Activated T-cell treated with anti-CD3 and anti-CD28 coated beads for 4 hours (primary cell): ENCODE results near the gene DMXL1.

Experiments used
- DNase-seq: peaks from one replicate; pipeline ENCODE4 v3.0.0-alpha.2; 2020

Gene DMXL1, protein sequence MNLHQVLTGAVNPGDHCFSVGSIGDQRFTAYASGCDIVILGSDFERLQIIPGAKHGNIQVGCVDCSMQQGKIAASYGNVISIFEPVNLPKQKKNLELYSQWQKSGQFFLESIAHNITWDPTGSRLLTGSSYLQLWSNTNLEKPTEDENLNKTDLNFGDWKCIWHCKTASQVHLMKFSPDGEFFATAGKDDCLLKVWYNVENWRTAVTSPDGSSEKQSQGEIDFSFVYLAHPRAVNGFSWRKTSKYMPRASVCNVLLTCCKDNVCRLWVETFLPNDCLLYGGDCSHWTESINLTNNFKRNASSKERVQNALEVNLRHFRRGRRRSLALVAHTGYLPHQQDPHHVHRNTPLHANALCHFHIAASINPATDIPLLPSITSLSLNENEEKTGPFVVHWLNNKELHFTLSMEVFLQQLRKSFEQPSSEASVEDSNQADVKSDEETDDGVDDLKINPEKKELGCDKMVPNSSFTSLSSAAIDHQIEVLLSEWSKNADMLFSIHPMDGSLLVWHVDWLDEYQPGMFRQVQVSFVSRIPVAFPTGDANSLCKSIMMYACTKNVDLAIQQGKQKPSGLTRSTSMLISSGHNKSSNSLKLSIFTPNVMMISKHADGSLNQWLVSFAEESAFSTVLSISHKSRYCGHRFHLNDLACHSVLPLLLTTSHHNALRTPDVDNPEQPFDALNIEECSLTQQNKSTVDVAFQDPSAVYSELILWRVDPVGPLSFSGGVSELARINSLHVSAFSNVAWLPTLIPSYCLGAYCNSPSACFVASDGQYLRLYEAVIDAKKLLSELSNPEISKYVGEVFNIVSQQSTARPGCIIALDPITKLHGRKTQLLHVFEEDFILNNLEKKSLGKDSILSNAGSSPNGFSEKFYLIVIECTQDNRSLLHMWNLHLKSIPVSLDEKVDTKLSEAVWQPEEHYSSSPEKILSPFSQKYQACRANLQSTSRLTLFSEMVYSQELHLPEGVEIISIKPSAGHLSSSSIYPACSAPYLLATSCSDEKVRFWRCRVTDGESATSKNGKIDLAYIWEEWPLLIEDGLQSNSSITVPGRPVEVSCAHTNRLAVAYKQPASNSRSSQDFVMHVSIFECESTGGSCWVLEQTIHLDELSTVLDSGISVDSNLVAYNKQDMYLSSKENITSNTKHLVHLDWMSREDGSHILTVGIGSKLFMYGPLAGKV (N-terminal part only)

DNA sequence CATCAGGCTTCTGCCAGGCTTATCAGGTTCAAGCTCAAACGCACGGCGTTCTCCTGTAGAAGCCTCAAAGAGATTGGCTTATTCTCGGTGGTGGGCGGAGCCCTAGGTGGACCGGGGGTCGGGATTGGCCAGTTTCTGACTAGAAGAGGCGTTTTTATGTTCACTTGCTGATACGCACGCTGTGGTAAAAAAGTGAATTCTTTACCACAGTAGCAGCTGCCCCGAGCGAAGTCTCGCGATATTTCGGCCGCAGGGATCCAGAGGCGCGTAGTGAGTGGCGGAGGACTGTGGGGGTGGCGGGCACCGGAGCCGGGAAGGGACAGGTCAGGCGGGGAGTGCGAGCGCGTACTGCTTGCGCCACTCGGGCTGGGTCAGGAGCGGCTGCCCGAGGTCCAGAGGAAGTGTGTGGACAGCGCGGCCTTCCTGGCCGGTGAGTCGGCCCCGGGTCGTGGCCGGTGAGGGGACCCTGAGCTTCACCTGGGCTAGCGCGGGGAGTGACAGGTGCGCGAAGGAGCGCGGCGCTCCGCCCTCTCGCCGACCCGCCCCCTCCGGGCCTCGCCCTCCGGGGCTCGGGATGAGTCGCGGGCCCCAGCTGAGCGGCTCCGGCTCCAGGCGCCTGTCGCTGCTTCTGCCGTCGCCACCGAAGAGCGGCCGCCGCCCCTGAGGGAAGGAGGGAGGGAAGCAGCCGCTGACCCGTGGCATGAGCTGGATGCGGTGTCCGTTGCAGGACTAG is at the start of gene DMXL1:
Gene DMXL1, plus strand, starts transcription at position 260 of the 733 bp plus-strand sequence. CDS start 483 bp downstream, outside the sequence.
- DNase-seq, result peak; percentile 96

DNA sequence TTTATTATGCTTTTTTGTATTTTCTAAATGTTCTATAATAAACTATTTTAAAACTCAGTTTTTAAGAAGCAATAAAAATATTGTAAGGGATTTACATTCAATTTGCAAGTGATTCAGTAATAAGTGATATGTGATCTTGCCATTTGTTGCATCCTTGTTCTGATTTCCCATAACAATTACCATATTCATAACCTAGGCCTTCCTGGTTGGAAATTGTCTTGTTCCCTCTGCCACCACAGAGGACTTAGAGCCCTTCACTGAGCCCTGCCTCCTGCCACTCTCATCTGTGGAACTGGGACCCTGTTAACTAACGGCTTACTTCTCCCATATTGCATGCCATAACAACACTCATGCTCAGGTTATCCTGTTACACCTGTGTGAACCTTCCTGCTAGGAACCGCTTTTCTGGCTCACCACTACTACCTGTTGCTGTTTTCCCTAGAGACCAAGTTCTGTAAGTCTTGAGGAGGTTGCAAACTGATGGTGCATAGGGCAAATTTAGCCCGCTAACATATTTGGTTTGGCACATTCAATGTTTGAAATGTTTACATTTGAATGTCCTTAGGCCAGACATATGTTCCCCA is 49.6 kb upstream of the DMXL1 start:
- DNase-seq, result no peak

DNA sequence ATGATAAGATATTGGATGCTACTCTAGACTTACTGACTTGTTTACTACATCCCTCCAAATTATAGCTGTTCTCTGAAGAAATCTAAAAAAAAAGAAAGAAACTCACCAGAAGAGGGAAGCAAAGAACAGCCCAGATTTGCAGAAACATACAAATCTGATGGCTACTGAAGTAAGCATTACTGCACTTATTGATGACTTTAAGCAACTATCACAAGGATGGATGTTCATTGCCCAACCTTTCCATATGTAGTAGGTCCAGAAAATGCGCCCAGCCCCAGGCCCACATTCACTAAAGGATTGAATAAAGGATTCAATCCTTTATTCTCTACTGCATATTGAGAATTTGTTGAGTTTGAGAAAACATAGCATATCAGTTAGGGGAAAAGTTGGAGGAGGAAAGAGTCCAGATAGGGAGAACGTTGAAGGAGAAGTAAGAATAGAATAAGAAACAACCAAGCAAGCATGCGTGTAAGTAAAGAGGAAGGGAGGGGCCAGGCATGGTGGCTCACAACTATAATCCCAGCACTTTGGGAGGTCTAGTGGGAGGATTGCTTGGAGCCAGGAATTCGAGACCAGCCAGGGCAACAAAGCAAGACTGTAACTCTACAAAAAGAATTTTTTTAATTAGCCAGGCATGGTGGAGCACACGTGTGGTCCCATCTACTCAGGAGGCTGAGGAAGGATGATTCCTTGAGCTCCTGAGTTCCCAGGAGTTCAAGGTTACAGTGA is 48.7 kb upstream of the DMXL1 start:
- no peak for DNase-seq

DNA sequence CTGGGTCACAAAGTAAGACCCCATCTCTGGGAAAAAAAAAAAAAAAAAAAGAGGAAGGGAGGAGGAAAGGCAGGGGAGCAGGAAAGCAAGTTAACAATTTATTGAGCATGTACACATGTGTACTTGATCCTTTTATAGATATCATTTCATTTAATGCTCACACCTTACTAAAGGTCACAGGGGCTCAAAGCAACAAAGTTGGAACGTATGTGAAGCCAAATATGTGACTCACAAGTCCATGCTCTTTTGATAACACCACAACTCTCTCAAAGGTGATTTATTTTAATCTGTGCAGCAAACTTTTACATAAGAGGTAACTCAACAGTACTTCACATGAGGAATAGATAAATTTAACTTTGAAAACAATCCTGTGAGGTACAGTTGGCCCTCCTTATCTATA is 48.1 kb upstream of the DMXL1 start:
- DNase-seq, result no peak

DNA sequence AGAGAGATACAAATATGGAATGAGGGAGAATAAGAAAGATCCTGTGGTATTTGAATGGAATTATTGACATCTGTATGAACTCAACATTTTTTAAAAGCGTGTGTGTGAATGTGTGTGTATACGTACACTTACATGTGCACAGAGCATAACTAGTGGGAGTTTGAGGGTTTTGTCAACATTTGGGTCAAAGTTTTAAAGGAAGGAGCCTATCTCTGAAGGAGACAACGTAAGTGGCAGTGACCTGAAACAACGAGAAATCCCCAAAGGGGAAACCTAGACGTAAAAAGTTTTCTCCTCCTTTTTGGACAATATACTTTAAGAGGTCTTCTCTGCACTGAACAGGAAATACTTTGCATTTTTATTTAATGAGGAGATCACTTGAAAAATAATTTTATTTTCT is 42.3 kb upstream of the DMXL1 start:
- no peak for DNase-seq

DNA sequence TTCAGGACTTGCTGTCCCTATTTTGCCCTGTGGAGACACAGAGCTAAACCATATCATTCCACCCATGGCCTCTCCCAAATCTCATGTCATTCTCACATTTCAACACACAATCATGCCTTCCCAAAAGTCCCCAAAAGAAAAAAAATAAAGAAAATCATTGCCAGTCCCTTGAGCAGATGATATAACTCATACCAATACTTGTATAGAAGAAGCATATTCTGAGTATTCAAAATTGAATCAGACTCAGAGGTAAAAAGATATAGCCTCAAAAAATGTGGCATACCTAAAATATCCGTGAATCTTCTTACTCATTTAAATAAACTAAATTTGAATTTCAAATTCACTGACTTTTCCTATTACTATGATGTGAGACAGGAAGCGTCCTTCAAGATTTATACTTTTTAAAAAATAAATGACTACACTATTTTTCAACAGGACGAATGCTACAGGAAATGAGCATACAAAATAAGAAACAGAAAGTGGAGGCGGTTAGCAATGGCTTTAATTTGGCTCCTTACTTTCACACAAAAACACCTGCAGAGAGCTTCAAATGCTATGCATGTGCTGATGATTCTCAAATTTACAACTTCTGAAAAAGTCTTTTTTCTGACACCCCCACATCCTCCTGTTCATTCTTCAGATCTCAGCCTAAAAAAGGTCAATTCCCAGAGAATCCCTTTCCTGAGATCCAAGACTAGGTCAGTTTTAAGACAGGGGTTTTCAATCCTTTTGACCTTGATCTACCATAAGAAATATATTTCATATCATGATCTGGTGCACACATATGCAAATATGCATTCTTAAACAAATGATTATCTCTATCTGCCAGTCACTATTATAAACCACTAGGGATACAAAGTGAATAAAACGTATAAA is 39.6 kb upstream of the DMXL1 start:
- DNase-seq, result no peak

DNA sequence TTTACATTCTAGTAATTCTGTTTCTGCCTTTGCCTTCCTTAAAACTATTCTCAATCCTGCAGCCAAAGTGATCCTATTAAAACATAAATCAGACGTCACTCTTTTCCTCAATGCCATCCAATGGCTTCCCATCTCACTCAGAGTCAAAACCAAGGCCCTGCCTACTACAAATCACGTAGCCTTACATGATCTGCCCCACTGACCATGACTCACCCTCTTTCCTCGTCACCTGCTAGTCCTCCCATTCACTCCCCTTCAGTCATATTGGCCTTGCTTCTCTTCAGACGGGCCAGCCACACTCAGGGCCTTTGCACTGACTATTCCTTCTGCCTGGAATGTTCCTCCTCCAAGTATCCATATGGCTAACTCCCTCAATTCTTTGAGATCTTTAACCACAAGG is 39.0 kb upstream of the DMXL1 start:
- DNase-seq, result no peak

DNA sequence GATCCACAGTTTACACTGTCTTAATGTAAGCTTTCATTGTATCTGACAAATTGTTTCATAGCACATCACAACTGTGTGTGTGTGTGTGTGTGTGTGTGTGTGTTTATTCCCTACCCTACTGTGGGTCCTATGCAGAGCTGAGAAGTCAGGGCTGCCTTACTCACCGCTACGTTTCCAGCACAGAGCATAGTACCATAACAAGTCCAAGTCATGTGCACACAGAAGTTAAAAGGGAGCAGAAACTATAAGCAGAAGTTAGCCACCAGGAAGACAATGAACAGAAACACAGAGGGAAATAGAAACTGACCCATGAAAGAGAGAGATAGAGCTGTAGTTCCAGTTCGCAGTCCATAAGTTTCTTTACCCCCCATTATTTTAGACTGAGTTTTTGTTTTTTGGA is 38.2 kb upstream of the DMXL1 start:
- no peak for DNase-seq

DNA sequence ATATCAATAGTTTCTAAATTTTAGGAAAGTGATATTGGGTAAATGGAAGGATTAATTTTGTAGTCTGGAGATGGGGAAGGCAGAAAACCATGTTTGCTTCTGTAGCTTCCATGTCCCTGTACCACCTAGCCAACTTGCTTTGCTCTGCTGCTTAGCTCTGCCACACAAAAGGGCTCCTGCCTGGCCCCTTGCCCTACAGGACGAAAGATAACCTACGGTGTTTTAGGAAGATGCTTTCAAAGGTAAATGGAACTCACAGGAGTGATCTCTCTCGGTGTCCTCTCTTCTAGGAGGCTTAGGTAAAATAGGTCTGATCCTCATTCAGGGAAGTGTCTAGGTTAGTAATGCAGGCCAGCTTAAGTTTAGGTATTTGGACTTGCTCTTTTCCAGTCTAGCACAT is 37.8 kb upstream of the DMXL1 start:
- DNase-seq, result no peak

DNA sequence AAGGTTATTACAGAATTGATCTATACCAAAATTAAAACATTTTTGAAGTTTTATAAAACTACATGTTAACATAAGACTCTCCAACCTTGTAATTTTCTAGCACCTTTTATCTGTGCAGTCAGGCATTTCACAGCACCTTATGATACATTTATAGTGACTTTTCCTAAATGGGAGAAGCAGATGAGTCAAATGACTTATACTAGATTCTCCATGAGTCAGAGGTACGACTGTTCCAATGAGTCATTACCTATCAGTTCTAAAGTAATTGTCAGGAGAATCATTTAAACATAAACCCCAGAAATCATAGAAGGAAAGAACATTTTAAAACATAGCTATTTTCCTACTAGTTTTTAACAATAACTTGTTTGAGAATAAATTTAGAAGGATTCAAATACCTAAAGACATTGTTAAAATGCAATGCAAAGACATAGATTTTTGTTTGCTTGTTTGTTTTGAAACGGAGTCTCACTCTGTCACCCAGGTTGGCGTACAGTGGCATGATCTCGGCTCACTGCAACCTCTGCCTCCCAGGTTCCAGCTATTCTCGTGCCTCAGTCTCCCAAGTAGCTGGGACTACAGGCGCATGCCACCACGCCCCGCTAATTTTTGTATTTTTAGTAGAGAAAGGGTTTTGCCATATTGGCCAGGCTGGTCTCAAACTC is 34.7 kb upstream of the DMXL1 start:
- no peak for DNase-seq

DNA sequence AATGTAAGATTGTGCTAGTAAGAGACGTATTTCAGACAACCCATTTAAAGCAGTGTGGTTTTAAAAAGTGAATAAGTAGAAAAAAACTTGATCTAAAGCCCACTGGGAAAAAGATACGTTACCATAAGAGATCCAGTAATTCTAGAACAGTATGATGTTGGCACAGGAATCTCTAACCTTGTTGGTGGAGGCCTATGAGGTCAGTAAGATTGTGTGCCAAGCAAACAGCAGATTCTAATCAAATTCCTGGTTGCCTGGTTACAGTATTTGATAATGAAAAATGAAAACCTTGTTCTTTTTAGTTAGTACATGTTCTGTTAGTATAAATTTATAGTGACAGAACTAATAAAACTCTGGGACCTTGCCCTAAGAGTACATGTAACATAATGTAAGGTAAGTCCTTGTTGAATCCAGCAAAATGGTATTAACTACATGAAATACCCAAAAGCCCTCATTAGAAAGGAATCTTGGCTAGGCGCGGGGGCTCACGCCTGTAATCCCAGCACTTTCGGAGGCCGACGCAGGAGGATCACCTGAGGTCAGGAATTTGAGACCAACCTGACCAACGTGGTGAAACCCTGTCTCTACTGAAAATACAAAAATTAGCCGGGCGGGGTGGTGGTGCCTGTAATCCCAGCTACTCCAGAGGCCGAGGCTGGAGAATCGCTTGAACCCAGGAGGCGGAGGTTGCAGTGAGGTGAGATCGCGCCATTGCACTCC is 33.2 kb upstream of the DMXL1 start:
- no peak for DNase-seq

DNA sequence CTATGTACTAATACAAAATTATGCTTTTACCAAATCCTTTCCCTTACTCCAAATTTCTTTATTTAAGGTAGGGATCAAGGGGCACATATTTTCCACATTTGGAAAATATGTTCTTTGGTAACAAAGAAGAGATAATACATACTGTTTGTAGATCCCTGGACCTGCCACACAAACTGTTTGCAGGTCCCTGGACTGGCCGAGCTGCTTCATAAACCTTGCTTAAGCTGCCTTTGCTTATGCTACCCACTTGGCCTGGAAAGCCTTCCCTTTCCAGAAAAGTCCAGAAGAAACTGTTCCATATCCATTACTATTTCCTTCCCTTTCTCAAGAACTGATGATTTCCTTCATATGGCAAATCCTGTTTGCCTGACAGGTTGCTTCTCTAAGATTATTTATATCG is 22.6 kb upstream of the DMXL1 start:
- no peak for DNase-seq

DNA sequence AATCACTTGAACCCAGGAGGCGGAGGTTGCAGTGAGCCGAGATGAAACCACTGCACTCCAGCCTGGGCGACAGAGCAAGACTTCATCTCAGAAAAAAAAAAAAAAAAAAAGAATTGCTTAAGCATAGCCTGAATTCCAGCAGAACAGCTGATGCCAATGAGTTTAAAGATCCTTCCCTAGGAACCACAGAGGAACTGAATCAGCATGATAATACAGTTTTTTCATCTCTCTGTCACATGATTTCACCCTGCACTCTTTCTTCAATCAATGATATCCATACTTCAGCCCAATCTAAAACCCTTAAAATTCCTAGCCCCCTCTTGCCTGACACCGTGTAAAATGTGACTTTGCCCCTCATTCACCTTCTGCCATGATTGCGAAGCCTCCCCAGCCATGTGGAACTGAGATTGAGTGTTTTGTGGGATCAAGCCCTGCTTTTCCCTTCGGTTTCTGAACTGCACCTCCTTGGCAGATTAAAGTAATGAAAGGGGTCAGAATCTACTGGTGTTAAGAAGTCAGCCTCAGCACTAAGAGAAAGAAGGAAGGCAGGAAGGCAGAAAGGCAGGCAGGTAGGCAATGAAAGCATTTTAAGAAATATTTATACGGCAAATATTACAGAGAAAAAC is 20.9 kb upstream of the DMXL1 start:
- DNase-seq, result no peak

DNA sequence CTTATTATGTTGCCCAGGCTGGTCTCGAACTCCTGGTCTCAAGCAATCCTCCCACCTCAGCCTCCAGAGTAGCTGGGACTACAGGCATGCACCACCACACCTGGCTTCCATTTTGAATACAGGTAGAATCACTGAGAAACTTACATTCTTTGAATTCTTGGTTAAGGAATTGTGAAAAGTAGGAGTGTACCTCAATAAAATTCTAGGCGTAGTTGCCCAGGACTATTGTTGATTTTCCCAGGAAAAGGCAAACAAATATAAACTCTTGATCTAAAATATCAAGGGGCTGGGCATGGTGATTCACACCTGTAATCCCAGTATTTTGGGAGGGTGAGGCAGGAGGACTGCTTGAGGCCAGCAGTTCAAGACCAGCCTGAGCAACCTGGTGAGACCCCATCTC is 16.8 kb upstream of the DMXL1 start:
- DNase-seq, result no peak

DNA sequence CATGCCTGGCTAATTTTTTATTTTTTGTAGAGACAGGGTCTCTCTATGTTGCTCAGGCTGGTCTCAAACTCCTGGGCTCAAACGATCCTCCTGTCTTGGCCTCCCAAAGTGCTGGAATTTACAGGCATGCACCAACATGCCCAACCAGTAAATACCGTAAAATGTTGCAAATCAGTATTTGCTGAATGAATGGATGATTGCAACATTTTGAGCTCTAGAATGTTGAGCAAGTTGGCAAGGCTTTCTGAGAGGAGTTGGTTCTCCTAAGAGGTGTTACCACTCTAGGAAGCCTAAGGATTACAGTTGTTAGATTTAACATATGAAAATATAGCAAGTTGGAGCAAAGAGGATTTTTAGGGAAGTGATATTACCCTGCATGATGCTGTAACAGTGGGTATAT is 15.6 kb upstream of the DMXL1 start:
- no peak for DNase-seq

DNA sequence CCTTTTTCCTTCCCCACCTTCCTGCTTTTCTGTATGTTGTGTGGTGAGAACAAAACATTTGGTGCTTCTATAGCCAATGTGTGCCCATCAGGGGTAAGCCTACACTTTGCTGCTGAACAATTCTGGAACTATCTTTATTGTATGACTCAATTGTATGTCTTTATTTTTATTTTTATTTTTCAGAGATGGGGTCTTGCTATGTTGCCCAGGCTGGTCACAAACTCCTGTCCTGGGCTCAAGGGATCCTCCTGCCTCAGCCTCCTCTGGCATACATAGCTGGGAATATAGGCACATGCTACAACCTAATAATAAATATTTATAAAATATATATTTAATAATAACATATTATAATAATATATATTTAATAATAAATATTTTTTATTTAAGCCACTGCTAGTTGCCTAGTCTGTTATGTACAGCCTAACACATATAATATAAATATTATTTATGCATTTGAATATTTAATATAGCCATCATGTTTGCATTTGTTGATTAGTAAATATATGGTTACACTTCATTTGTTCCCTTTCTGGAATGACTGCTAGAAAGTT is 11.8 kb upstream of the DMXL1 start:
- no peak for DNase-seq

DNA sequence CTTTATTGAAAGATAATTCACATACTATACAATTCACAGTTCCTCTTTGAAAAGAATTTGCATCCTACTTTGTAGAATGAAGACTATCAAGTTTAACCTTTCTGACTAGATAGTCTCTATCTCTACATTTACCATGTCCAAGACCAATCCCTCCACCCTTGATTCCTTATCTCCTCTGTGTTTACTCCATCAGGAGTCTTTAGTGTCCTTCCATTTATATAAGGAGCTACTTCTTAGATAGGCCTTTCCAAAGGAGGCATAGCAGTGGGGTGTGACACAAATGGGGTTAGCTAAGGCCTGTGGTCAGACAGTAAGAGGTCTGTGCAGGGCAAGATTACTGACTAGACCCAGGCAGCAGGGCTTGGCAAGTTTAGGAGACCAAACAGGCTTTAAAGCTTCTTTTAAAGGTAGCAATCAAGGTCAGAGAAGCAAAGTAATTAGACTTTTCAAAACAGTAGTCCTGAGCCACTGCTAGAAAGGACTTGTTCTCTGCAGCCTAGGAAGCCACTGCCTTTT is 11.1 kb upstream of the DMXL1 start:
- no peak for DNase-seq
